Naive B cell (primary cell): ENCODE data around the gene TNIK. TPM values are rescaled to one million over a fixed set of nuclear protein-coding genes. Genes with fewer than 3 reads are reported as not detected.

ENCODE experiments used
- ATAC-seq, 2 donors: fragments of 150-1000 bp; cut with Tn5 transposase; 2 replicates each; pipeline ENCODE4 v1.10.0; 2021; ENCODE audit warnings: low read depth in 2 of 2, mild to moderate bottlenecking in 2 of 2, moderate library complexity in 2 of 2
- DNase-seq: peaks from one replicate; pipeline ENCODE4 v3.0.0; 2022
- H3K27ac Mint-ChIP-seq, 6 donors: one replicate each; pipeline ENCODE4 v1.8.0; 2020 to 2022; ENCODE audit warnings: mild to moderate bottlenecking in 6 of 6, mixed read lengths in 6 of 6, moderate library complexity in 5 of 6, inconsistent platforms in 2 of 6
- H3K27me3 Mint-ChIP-seq, 3 donors: one replicate each; pipeline ENCODE4 v1.8.0; 2021 to 2022; ENCODE audit warnings: mixed read lengths in 3 of 3, mild to moderate bottlenecking in 1 of 3
- H3K36me3 Mint-ChIP-seq, 2 donors: one replicate each; pipeline ENCODE4 v1.8.0; 2020 to 2022; ENCODE audit warnings: mixed read lengths in 2 of 2, inconsistent platforms in 1 of 2, mild to moderate bottlenecking in 1 of 2
- H3K4me1 Mint-ChIP-seq, 3 donors: one replicate each; pipeline ENCODE4 v1.8.0; 2020 to 2022; ENCODE audit warnings: mixed read lengths in 3 of 3, inconsistent platforms in 1 of 3, mild to moderate bottlenecking in 1 of 3, moderate library complexity in 1 of 3
- H3K4me3 Mint-ChIP-seq, 8 donors: one replicate each; pipeline ENCODE4 v1.8.0; 2020 to 2022; ENCODE audit warnings: mild to moderate bottlenecking in 8 of 8, mixed read lengths in 8 of 8, moderate library complexity in 8 of 8, inconsistent platforms in 2 of 8
- H3K9me3 Mint-ChIP-seq, 7 donors: one replicate each; pipeline ENCODE4 v1.8.0; 2020 to 2022; ENCODE audit warnings: mixed read lengths in 7 of 7, mild to moderate bottlenecking in 5 of 7, inconsistent platforms in 2 of 7, moderate library complexity in 1 of 7
- polyA plus RNA-seq, 6 donors: library from polyadenylated mRNA; unstranded; fragments of 300-500 nt; fragmentation: Illumina TruSeq; gene quantifications; one replicate each; pipeline ENCODE4 v1.2.3, GENCODE V29; 2021; ENCODE audit warnings: low read depth in 6 of 6

The TNIK gene
- polyA plus RNA-seq, 6 donors from 2014 or later: 0.58 to 1.8 (median 1.1) TPM; not detected in 1

DNA sequence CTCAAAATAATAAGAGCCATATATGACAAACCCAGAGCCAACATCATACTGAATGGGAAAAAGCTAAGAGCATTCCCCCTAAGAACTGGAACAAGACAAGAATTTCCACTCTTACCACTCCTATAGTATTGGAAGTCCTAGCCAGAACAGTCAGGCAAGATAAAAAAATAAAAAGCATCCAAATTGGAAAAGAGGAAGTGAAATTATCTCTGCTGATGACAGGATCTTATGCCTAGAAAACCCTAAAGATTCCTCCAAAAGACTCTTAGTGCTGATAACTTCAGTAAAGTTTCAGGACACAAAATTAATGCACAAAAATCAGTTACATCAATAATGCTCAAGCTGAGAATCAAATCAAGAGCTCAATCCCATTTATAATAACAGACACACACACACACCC lies 387.8 kb downstream of the TNIK start:
- Mint-ChIP-seq H3K4me3 (no peak overlapping the region), H3K9me3 (no peaks in the 10 kb centered on the region), H3K27ac (no peak overlapping the region), H3K27me3 (no peaks in the 10 kb centered on the region), H3K36me3 (no peaks in the 10 kb centered on the region), H3K4me1 (no peaks in the 10 kb centered on the region)
- ATAC-seq (no peak), DNase-seq (no peak)

DNA sequence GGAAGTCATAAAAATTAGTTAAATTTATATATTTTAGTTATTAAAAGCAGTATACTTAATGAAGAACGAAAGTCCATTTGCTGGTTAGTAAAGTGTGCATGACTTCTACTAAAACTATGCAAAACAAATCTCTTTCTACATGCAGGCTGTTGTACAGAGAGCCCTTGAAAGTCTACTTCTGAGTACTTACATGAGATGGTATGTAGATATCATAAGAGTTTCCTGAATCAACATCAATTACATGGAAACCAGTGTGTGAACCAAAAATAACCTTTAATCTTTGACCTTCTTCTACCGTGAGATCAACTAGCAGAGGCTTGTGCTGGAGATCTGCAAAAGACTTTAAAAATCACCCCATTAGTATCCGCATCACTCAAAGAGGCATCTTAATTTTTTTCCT lies 391.5 kb downstream of the TNIK start:
- no peaks in the 10 kb centered on the region for H3K9me3 Mint-ChIP-seq
- ATAC-seq (no peak), DNase-seq (no peak)
- H3K27me3 Mint-ChIP-seq: no peaks in the 10 kb centered on the region
- H3K36me3 Mint-ChIP-seq: no peaks in the 10 kb centered on the region
- H3K27ac Mint-ChIP-seq: no peak overlapping the region
- H3K4me1 Mint-ChIP-seq: no peaks in the 10 kb centered on the region
- H3K4me3 Mint-ChIP-seq: no peak overlapping the region

- Mint-ChIP-seq H3K27me3 (no peaks in the 10 kb centered on the region), H3K36me3 (no peaks in the 10 kb centered on the region)
- ATAC-seq: no peak
These were observed 394.0 kb downstream of the TNIK start for GRCh38 chr3:171066206-171066605.

GRCh38 chr3:171065732-171066131 lies 394.5 kb downstream of the TNIK start:
- no peaks in the 10 kb centered on the region for H3K36me3 Mint-ChIP-seq
- DNase-seq (no peak), ATAC-seq (no peak)
- H3K4me3 Mint-ChIP-seq: no peak overlapping the region
- H3K4me1 Mint-ChIP-seq: no peaks in the 10 kb centered on the region
- H3K27me3 Mint-ChIP-seq: no peaks in the 10 kb centered on the region
- no peak overlapping the region for H3K27ac Mint-ChIP-seq
- H3K9me3 Mint-ChIP-seq: no peaks in the 10 kb centered on the region

More at GRCh38 chr3:171066206-171066605, 394.0 kb downstream of the TNIK start:
- DNase-seq: no peak
- no peak overlapping the region for H3K4me3 Mint-ChIP-seq
- H3K4me1 Mint-ChIP-seq: no peaks in the 10 kb centered on the region
- no peaks in the 10 kb centered on the region for H3K9me3 Mint-ChIP-seq
- H3K27ac Mint-ChIP-seq: no peak overlapping the region

DNA sequence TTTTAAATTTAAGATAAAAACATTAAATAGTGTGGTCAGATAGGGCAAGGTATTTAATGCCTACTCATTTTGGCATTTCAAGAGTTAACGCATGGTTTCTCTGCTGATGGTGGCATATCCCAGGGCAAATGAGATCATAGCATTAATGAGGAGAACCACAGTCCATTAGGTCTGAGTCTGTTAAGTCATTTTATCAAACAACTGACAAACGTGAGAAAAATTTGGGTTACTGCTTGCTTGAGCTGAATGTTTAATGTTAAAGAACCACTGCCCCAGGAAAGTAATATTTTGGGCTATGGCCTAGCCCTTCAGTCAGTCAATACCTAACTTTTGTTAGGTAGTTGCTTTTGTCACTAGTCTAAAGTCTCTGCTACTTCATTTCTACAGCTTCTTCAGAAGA lies 395.7 kb downstream of the TNIK start:
- H3K27me3 Mint-ChIP-seq: no peaks in the 10 kb centered on the region

GRCh38 chr3:171061749-171062148 lies 398.5 kb downstream of the TNIK start:
- no peaks in the 10 kb centered on the region for H3K9me3 Mint-ChIP-seq
- no peak overlapping the region for H3K4me3 Mint-ChIP-seq
- H3K4me1 Mint-ChIP-seq: no peaks in the 10 kb centered on the region
- DNase-seq (no peak), ATAC-seq (no peak)
- no peaks in the 10 kb centered on the region for H3K36me3 Mint-ChIP-seq
- H3K27ac Mint-ChIP-seq: no peak overlapping the region
- H3K27me3 Mint-ChIP-seq: no peaks in the 10 kb centered on the region

More for the DNA sequence above, 395.7 kb downstream of the TNIK start:
- no peaks in the 10 kb centered on the region for H3K36me3 Mint-ChIP-seq
- no peaks in the 10 kb centered on the region for H3K9me3 Mint-ChIP-seq
- no peak overlapping the region for H3K27ac Mint-ChIP-seq
- no peak for ATAC-seq
- DNase-seq: no peak
- no peak overlapping the region for H3K4me3 Mint-ChIP-seq
- no peaks in the 10 kb centered on the region for H3K4me1 Mint-ChIP-seq

DNA sequence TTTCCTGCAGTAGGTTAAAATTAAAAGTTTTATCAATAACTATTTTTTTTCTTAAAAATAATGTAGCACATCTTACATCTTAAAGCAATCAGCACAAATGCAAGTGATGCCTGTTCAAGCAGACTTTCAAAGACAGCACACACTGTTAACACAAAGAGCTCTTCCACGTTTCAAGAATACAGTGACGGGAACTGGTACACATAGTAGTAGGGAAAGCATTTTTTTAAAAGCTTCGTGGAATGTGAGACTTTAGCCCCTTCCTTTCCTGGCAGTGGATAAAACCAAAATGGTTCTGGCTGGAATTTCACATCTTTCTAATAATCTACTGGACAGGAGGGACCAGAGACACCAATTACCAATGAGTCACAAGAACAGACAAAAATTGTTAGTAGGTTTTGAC lies 400.2 kb downstream of the TNIK start:
- Mint-ChIP-seq H3K27ac (no peak overlapping the region), H3K27me3 (no peaks in the 10 kb centered on the region), H3K4me3 (no peak overlapping the region), H3K9me3 (no peaks in the 10 kb centered on the region), H3K4me1 (no peaks in the 10 kb centered on the region), H3K36me3 (no peaks in the 10 kb centered on the region)
- DNase-seq (no peak), ATAC-seq (no peak)

- no peaks in the 10 kb centered on the region for H3K36me3 Mint-ChIP-seq
- DNase-seq (no peak), ATAC-seq (no peak)
- no peaks in the 10 kb centered on the region for H3K27me3 Mint-ChIP-seq
- no peaks in the 10 kb centered on the region for H3K9me3 Mint-ChIP-seq
- no peaks in the 10 kb centered on the region for H3K4me1 Mint-ChIP-seq
- H3K4me3 Mint-ChIP-seq: no peak overlapping the region
- no peak overlapping the region for H3K27ac Mint-ChIP-seq
These were observed 401.2 kb downstream of the TNIK start for GRCh38 chr3:171058873-171059603.

GRCh38 chr3:171058058-171058457 lies 402.1 kb downstream of the TNIK start:
- Mint-ChIP-seq H3K4me1 (no peaks in the 10 kb centered on the region), H3K27ac (no peak overlapping the region), H3K36me3 (no peaks in the 10 kb centered on the region), H3K27me3 (no peaks in the 10 kb centered on the region), H3K9me3 (peaks cover 0 to 2% (median 0%) of the 10 kb centered on the region in 7 donors), H3K4me3 (no peak overlapping the region)
- ATAC-seq (no peak), DNase-seq (no peak)

GRCh38 chr3:171057072-171057471 lies 403.1 kb downstream of the TNIK start:
- Mint-ChIP-seq H3K36me3 (no peaks in the 10 kb centered on the region), H3K27me3 (no peaks in the 10 kb centered on the region), H3K4me3 (no peak overlapping the region), H3K4me1 (no peaks in the 10 kb centered on the region), H3K9me3 (peaks cover 0 to 2% (median 0%) of the 10 kb centered on the region in 7 donors), H3K27ac (no peak overlapping the region)
- DNase-seq (no peak), ATAC-seq (no peak)

DNA sequence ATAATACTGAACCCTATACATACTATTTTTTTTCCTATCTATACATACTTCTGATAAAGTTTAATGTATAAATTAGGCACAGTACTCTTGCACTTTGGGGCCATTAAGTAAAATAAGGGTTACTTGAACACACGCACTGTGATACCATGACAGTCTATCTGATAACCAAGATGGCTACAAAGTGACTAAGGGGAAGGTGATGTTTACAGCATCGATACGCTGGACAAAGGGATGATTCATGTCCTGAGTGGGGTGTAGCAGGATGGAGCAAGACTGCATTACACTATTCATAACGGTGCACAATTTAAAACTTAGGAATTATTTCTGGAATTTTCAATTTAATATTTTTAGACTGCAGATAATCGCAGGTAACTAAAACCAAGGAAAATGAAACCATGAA lies 403.7 kb downstream of the TNIK start:
- peaks cover 0 to 2% (median 0%) of the 10 kb centered on the region in 7 donors for H3K9me3 Mint-ChIP-seq
- no peaks in the 10 kb centered on the region for H3K36me3 Mint-ChIP-seq
- no peak for ATAC-seq
- H3K27me3 Mint-ChIP-seq: no peaks in the 10 kb centered on the region
- H3K4me3 Mint-ChIP-seq: no peak overlapping the region
- H3K4me1 Mint-ChIP-seq: no peaks in the 10 kb centered on the region
- DNase-seq: no peak
- no peak overlapping the region for H3K27ac Mint-ChIP-seq

DNA sequence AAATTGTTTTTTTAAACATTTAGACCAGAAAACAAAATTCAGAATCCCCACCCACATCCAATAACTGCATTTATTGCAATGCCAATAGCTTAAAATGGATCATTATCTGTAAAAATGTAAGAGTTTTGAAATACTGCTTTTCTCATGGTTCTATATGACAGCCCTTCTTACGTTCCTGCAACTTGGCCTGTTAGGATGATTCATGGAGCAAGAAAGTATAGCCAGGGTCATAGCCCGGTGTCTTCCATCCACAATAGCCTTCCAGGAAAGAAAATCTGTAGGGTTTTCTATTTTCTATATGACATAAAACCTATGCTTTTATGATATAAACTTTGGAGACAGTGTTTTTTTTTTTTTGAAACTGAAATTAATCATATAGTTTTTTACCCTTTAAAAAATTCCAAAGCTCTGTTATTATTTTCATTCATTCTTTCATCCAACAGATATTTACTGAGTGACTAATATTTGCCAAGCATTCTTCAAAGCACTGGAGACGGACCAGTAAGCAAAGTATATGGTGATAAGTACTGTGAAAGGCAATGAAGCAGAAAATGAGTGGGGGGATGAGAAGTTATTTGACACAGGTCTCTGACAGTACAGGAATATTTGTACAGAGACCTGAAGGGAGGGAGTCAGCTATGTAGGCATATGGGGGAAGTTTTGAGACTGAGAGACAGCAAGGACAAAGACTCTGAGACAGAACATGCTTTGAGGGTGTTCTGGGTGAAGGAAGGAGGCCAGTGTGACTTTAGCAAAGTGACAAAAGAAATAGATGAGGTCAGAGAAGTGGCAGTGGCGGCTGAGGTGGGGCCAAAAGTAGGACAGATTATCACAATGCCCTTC lies 404.6 kb downstream of the TNIK start:
- Mint-ChIP-seq H3K4me1 (no peaks in the 10 kb centered on the region), H3K36me3 (no peaks in the 10 kb centered on the region), H3K9me3 (peaks cover 0 to 2% (median 0%) of the 10 kb centered on the region in 7 donors), H3K4me3 (no peak overlapping the region), H3K27me3 (no peaks in the 10 kb centered on the region), H3K27ac (no peak overlapping the region)
- ATAC-seq: no peak
- DNase-seq: no peak

DNA sequence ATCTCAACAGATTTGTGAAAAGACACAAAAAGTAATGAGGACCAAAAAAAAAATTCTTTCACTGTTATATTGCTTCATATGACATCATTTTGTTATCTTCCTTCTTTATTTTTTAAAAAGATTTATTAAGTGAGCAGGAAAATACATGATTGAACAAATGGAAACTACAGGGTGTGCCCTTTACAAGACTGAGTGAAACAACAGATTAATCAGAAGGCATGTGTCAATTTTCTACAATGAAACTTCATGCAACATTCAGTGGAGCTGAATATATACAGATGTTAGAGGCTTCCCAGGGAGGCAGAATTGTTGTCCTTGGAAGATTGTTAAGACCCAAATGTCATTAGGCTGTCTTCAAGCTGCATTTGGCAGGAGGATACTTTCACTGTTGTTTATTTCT lies 405.3 kb downstream of the TNIK start:
- Mint-ChIP-seq H3K4me3 (no peak overlapping the region), H3K4me1 (no peaks in the 10 kb centered on the region), H3K9me3 (peaks cover 0 to 2% (median 0%) of the 10 kb centered on the region in 7 donors), H3K36me3 (no peaks in the 10 kb centered on the region), H3K27me3 (no peaks in the 10 kb centered on the region), H3K27ac (no peak overlapping the region)
- DNase-seq: no peak
- ATAC-seq: no peak

DNA sequence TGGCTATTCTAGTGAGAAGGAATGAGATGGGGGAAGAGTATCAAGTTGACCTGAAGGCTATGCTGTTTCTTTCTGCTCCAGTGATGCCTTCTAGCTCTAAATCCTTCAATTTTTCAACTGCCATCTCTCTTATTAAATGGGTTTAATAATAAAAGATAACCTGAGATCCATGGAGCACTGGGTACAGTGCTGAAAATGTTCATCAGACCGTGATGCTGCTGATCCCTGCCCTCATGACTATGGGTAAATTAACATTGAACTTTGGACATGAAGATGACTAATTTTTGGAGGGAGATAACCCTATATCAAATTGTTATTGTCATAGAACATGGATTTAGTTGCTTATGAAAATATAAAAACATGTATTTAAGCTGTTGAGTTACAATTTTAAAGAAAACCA lies 406.0 kb downstream of the TNIK start:
- Mint-ChIP-seq H3K4me1 (no peaks in the 10 kb centered on the region), H3K9me3 (peaks cover 0 to 2% (median 0%) of the 10 kb centered on the region in 7 donors), H3K27me3 (no peaks in the 10 kb centered on the region), H3K4me3 (no peak overlapping the region), H3K27ac (no peak overlapping the region), H3K36me3 (no peaks in the 10 kb centered on the region)
- no peak for ATAC-seq
- DNase-seq: no peak
